WI38 (cell line): Measurements from ENCODE around the gene OMG.
"Not testable (repeated sequence)": the region's sequence is repeated elsewhere in the genome, so short reads cannot be mapped to it uniquely, and the experiment has no call there.

Experiments
- H3K4me3 ChIP-seq: 2 replicates; pipeline ENCODE4 v1.5.1; 2011; ENCODE audit warnings: low read depth, mild to moderate bottlenecking, control low read depth, low read length
- TF ChIP-seq, protein P1 (sequence below): IDR thresholded peaks from 2 replicates; pipeline ENCODE4 v1.5.1; 2012; ENCODE audit warnings: low read depth, mild to moderate bottlenecking, control low read depth, low read length

The OMG gene, protein sequence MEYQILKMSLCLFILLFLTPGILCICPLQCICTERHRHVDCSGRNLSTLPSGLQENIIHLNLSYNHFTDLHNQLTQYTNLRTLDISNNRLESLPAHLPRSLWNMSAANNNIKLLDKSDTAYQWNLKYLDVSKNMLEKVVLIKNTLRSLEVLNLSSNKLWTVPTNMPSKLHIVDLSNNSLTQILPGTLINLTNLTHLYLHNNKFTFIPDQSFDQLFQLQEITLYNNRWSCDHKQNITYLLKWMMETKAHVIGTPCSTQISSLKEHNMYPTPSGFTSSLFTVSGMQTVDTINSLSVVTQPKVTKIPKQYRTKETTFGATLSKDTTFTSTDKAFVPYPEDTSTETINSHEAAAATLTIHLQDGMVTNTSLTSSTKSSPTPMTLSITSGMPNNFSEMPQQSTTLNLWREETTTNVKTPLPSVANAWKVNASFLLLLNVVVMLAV

GRCh38 chr17:31297090-31297489, at the start of gene OMG:
TSS of gene OMG (minus strand) at chr17:31297239. CDS start at chr17:31296331, 908 bp downstream.
- TF ChIP-seq, protein P1, sequence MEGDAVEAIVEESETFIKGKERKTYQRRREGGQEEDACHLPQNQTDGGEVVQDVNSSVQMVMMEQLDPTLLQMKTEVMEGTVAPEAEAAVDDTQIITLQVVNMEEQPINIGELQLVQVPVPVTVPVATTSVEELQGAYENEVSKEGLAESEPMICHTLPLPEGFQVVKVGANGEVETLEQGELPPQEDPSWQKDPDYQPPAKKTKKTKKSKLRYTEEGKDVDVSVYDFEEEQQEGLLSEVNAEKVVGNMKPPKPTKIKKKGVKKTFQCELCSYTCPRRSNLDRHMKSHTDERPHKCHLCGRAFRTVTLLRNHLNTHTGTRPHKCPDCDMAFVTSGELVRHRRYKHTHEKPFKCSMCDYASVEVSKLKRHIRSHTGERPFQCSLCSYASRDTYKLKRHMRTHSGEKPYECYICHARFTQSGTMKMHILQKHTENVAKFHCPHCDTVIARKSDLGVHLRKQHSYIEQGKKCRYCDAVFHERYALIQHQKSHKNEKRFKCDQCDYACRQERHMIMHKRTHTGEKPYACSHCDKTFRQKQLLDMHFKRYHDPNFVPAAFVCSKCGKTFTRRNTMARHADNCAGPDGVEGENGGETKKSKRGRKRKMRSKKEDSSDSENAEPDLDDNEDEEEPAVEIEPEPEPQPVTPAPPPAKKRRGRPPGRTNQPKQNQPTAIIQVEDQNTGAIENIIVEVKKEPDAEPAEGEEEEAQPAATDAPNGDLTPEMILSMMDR: no peak

DNA sequence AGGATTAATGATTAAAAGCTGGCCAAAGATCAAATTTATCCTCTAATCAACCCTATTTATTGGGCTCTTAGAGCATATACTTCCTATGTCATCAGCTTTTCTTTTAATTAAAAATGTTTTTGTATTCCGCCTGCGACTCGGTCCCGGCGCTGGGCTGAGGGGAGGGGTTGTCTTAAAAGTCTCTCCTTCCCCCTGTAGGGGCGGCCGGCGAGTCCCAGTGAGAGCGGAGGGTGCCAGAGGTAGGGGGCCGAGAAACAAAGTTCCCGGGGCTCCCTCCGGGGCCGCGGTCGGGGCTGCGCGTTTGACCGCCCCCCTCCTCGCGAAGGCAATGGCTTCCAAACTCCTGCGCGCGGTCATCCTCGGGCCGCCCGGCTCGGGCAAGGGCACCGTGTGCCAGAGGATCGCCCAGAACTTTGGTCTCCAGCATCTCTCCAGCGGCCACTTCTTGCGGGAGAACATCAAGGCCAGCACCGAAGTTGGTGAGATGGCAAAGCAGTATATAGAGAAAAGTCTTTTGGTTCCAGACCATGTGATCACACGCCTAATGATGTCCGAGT, 48.2 kb upstream of the OMG start:
- H3K4me3 ChIP-seq: not testable (repeated sequence)

More at GRCh38 chr17:31297090-31297489, at the start of gene OMG:
- no peak within 1 kb of the TSS for H3K4me3 ChIP-seq

- no peak overlapping the region for H3K4me3 ChIP-seq
- TF ChIP-seq, protein P1: no peak
These were observed 43.0 kb upstream of the OMG start for GRCh38 chr17:31339906-31340661.

GRCh38 chr17:31329221-31329620, 32.2 kb upstream of the OMG start:
- no peak overlapping the region for H3K4me3 ChIP-seq
- TF ChIP-seq, protein P1: no peak

DNA sequence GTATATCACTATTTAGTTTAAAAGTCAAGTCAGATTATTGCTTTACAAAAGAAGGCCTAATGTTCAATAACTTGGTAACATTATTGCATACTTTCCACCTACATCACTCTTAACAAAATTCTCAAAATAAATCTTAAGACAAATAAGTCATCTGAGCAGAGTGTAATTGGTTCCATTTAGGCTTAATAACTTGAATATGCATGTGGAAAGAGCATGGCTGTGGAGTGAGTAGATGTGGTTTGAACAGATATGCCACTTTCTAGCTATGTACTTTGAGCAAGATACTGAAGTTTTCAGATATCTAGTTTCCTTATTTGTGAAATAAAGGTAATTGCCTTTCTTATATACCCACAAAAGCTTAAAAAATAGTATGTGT, 31.1 kb upstream of the OMG start:
- H3K4me3 ChIP-seq: no peak overlapping the region
- TF ChIP-seq, protein P1: no peak

- no peak overlapping the region for H3K4me3 ChIP-seq
- TF ChIP-seq, protein P1: no peak
These were observed 30.6 kb upstream of the OMG start for GRCh38 chr17:31327534-31328159.

- TF ChIP-seq, protein P1: no peak
- H3K4me3 ChIP-seq: no peak overlapping the region
These were observed 26.5 kb upstream of the OMG start for GRCh38 chr17:31323551-31323950.
